AG20443 (cell line): ENCODE data around the gene BABAM2.
A peak's percentile ranks its signal among the peaks of the same experiment; 100 is the strongest.
"Not testable (repeated sequence)": the region's sequence is repeated elsewhere in the genome, so short reads cannot be mapped to it uniquely, and the experiment has no call there.

Experiments used
- DNase-seq: peaks from one replicate; pipeline ENCODE4 v3.0.0; 2012; ENCODE audit warnings: low spot score, mixed read lengths

Gene BABAM2

GRCh38 chr2:27978761-27979160, 88.2 kb downstream of the BABAM2 start:
- not testable (repeated sequence) for DNase-seq

- no peak for DNase-seq
Measured at GRCh38 chr2:27980242-27980641, 89.7 kb downstream of the BABAM2 start.

GRCh38 chr2:27984153-27984552, 93.6 kb downstream of the BABAM2 start:
- DNase-seq: no peak

- no peak for DNase-seq
Measured at GRCh38 chr2:27988306-27988705, 97.8 kb downstream of the BABAM2 start.

- DNase-seq: no peak
Measured at GRCh38 chr2:27988718-27989117, 98.2 kb downstream of the BABAM2 start.

GRCh38 chr2:27989149-27989548, 98.6 kb downstream of the BABAM2 start:
- DNase-seq: no peak

- no peak for DNase-seq
Measured at GRCh38 chr2:27990030-27990590, 99.6 kb downstream of the BABAM2 start.

- DNase-seq: no peak
Measured at GRCh38 chr2:27991146-27991545, 100.6 kb downstream of the BABAM2 start.

- peak; percentile 57 for DNase-seq
Measured at GRCh38 chr2:27992787-27993401, 102.4 kb downstream of the BABAM2 start.

GRCh38 chr2:27993402-27993787, 102.9 kb downstream of the BABAM2 start:
- peak; percentile 12 for DNase-seq

GRCh38 chr2:27993950-27994728, 103.6 kb downstream of the BABAM2 start:
- DNase-seq: no peak

- no peak for DNase-seq
Measured at GRCh38 chr2:27996156-27996922, 105.8 kb downstream of the BABAM2 start.

- DNase-seq: no peak
Measured at GRCh38 chr2:28000287-28000686, 109.8 kb downstream of the BABAM2 start.

- no peak for DNase-seq
Measured at GRCh38 chr2:28002181-28002580, 111.7 kb downstream of the BABAM2 start.

GRCh38 chr2:28004086-28004485, 113.6 kb downstream of the BABAM2 start:
- DNase-seq: peak; percentile 20

- no peak for DNase-seq
Measured at GRCh38 chr2:28009732-28010131, 119.2 kb downstream of the BABAM2 start.

GRCh38 chr2:28011322-28011737, 120.8 kb downstream of the BABAM2 start:
- no peak for DNase-seq

- DNase-seq: not testable (repeated sequence)
Measured at GRCh38 chr2:28018474-28018873, 127.9 kb downstream of the BABAM2 start.

- not testable (repeated sequence) for DNase-seq
Measured at GRCh38 chr2:28019521-28019920, 129.0 kb downstream of the BABAM2 start.

GRCh38 chr2:28021898-28022297, 131.4 kb downstream of the BABAM2 start:
- no peak for DNase-seq

- DNase-seq: no peak
Measured at GRCh38 chr2:28025123-28025522, 134.6 kb downstream of the BABAM2 start.

- not testable (repeated sequence) for DNase-seq
Measured at GRCh38 chr2:28026230-28026629, 135.7 kb downstream of the BABAM2 start.

- no peak for DNase-seq
Measured at GRCh38 chr2:28028025-28028424, 137.5 kb downstream of the BABAM2 start.
